Activated naive CD4-positive, alpha-beta T cell treated with anti-CD3 and anti-CD28 coated beads, Interleukin-2, amount 10 ng/mL, durations not matched to agents 7 days and 5 days (primary cell): ENCODE measurements around the gene SHMT1.
"Not testable (repeated sequence)": the region's sequence is repeated elsewhere in the genome, so short reads cannot be mapped to it uniquely, and the experiment has no call there.

ENCODE experiments used
- CTCF ChIA-PET: fragments of 350-600 bp; sonication (Branson Sonifier 250); formaldehyde crosslinking; loops from one replicate; lab custom pipeline; 2021; ENCODE audit warnings: antibody characterized with exemption; lab: Charles Lee
- DNase-seq: peaks from one replicate; pipeline ENCODE4 v3.0.0-alpha.2; 2020
- H3K27ac Mint-ChIP-seq: one replicate; pipeline ENCODE4 v1.8.0; 2021; ENCODE audit warnings: mild to moderate bottlenecking, moderate library complexity, mixed read lengths
- H3K27me3 Mint-ChIP-seq: one replicate; pipeline ENCODE4 v1.8.0; 2021; ENCODE audit warnings: mild to moderate bottlenecking, mixed read lengths
- H3K36me3 Mint-ChIP-seq: one replicate; pipeline ENCODE4 v1.8.0; 2021; ENCODE audit warnings: mixed read lengths
- H3K4me1 Mint-ChIP-seq: one replicate; pipeline ENCODE4 v1.8.0; 2021; ENCODE audit warnings: mixed read lengths
- H3K4me3 Mint-ChIP-seq: one replicate; pipeline ENCODE4 v1.8.0; 2021; ENCODE audit warnings: mild to moderate bottlenecking, moderate library complexity, mixed read lengths
- H3K9me3 Mint-ChIP-seq: one replicate; pipeline ENCODE4 v1.8.0; 2021; ENCODE audit warnings: mixed read lengths

SHMT1 gene

GRCh38 chr17:18364166-18364565 lies 816 bp upstream of the SHMT1 start:
- DNase-seq: no peak
- Mint-ChIP-seq H3K9me3 (no peaks in the 10 kb centered on the region), H3K4me1 (peaks cover 27% of the 10 kb centered on the region), H3K27me3 (peaks cover 19% of the 10 kb centered on the region), H3K36me3 (peaks cover 5% of the 10 kb centered on the region), H3K27ac (no peak overlapping the region), H3K4me3 (peak overlapping the region; percentile 26)
- CTCF ChIA-PET: no interaction called here

DNA sequence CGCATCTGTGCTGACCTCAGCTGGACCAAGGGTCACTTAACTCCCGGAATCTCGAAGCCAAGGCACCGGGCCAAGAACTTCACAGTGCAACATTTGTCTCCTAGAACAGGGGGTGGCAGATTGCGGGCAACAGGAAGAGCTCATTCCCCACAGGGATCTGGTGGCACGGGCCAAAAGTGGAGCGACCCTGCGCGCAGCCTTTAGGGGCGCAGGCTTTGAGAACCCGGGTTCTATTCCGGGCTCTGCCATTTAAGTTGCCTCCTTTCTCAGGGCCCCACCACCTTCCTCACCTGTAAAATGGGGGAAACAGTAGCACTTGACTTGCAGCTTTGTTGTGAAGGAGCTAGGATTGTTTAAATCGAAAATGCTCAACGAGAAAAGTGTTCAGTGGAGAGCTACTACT lies 651 bp downstream of the SHMT1 start:
- H3K4me1 Mint-ChIP-seq: peaks cover 27% of the 10 kb centered on the region
- peak; percentile 30 for DNase-seq
- CTCF ChIA-PET: interaction anchor here (1.1 to 1.2 kb wide), 2 partner anchors 43 to 177 kb away, joined by 3 to 4 read pairs; no protein-coding TSS in a partner anchor
- no peaks in the 10 kb centered on the region for H3K9me3 Mint-ChIP-seq
- peak overlapping the region; percentile 83 for H3K27ac Mint-ChIP-seq
- peaks cover 5% of the 10 kb centered on the region for H3K36me3 Mint-ChIP-seq
- H3K27me3 Mint-ChIP-seq: peaks cover 4% of the 10 kb centered on the region
- H3K4me3 Mint-ChIP-seq: peak overlapping the region; percentile 94

DNA sequence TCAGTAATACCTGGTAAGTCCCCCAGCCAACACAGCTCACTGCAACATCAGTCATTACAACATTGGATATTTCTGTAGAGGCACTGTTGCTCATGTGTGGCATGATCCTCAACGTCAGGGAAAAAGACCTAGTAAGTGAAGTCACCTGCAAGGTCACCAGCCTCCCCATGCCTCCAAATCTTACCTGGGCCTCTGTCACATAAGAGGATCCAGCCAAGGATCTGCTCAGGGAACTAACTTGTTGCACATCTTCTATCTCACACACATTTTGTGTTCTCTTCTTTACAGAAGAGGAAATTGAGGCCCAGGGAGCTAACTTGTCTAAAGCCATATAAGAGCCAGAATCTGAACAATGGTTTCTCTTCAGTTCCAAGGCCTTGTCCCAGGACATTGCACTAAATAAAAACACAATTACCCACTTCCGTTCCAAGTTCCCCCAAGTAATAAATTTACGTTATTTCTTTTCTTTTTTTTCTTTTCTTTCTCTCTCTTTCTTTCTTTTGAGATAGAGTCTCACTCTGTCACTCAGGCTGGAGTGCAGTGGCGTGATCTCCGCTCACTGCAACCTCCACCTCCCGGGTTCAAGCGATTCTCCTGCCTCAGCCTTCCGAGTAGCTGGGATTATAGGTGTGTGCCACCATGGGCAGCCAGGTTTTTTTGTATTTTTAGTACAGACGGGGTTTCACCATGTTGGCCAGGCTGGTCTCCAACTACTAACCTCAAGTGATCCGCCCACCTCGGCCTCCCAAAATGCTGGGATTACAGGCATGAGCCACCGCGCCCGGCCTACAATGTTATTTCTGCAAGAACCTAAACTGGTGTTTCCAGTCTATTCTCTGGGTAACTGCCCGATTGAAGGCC lies 1.3 kb downstream of the SHMT1 start:
- DNase-seq: no peak
- CTCF ChIA-PET: interaction anchor here (1.1 to 1.2 kb wide), 2 partner anchors 42 to 176 kb away, joined by 3 to 4 read pairs; no protein-coding TSS in a partner anchor
- peaks cover 5% of the 10 kb centered on the region for H3K36me3 Mint-ChIP-seq
- H3K4me1 Mint-ChIP-seq: peaks cover 27% of the 10 kb centered on the region
- peak overlapping the region; percentile 83 for H3K27ac Mint-ChIP-seq
- no peaks in the 10 kb centered on the region for H3K9me3 Mint-ChIP-seq
- H3K4me3 Mint-ChIP-seq: peak overlapping the region; percentile 94
- no peaks in the 10 kb centered on the region for H3K27me3 Mint-ChIP-seq

- Mint-ChIP-seq H3K27ac (no peak overlapping the region), H3K36me3 (peaks cover 10% of the 10 kb centered on the region), H3K4me1 (peaks cover 27% of the 10 kb centered on the region), H3K27me3 (no peaks in the 10 kb centered on the region), H3K9me3 (no peaks in the 10 kb centered on the region), H3K4me3 (no peak overlapping the region)
- CTCF ChIA-PET: interaction anchor here (0.7 kb wide), 1 partner anchor 10 kb away, joined by 3 read pairs; no protein-coding TSS in a partner anchor
- no peak for DNase-seq
These were observed 2.8 kb downstream of the SHMT1 start for GRCh38 chr17:18360518-18360917.

DNA sequence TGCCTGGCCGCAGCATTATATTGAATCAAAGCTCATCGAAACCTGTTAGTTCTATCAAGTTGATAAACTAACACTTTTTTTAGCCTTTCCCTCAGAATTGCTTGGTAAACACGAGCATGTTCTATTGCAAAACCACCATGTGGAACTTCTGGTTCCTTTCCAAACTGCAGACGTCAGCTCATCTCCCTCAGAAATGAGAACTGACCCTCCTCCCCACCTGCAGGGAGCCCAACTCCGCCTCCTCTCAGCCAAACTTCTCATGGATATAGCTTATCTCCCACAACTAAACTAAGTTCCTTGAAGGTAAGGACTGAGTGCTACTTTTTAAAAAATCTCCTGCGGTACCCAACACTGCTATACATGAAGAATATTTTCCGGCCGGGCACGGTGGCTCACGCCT lies 6.7 kb downstream of the SHMT1 start:
- H3K9me3 Mint-ChIP-seq: no peaks in the 10 kb centered on the region
- H3K4me1 Mint-ChIP-seq: peaks cover 8% of the 10 kb centered on the region
- H3K27ac Mint-ChIP-seq: no peak overlapping the region
- DNase-seq: no peak
- CTCF ChIA-PET: no interaction called here
- H3K4me3 Mint-ChIP-seq: no peak overlapping the region
- peaks cover 20% of the 10 kb centered on the region for H3K36me3 Mint-ChIP-seq
- H3K27me3 Mint-ChIP-seq: no peaks in the 10 kb centered on the region

DNA sequence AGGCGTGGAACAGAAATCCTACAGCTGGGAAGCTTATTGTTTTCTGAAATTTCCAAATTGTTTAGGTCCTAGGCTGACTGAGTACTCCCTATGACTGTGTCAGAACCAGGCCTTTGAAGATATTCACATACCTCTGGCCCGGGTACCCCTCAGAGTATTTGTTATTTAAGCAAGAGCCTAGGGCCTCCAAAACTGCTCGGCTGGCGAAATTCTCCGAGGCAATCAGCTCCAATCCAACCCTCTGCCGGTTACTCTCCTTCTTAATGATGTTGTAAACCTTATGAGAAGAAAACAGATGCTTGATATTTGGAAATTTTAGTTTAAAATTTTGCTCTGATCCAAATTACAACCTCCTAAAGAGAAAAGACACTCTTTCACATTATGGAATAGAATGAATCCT lies 9.8 kb downstream of the SHMT1 start:
- Mint-ChIP-seq H3K4me3 (no peak overlapping the region), H3K27ac (no peak overlapping the region), H3K9me3 (no peaks in the 10 kb centered on the region), H3K4me1 (no peaks in the 10 kb centered on the region), H3K36me3 (peaks cover 20% of the 10 kb centered on the region), H3K27me3 (no peaks in the 10 kb centered on the region)
- CTCF ChIA-PET: no interaction called here
- DNase-seq: no peak

GRCh38 chr17:18344021-18344420 lies 19.3 kb downstream of the SHMT1 start:
- H3K27ac Mint-ChIP-seq: no peak overlapping the region
- peaks cover 50% of the 10 kb centered on the region for H3K36me3 Mint-ChIP-seq
- no peak for DNase-seq
- H3K4me3 Mint-ChIP-seq: no peak overlapping the region
- H3K4me1 Mint-ChIP-seq: peaks cover 4% of the 10 kb centered on the region
- H3K9me3 Mint-ChIP-seq: no peaks in the 10 kb centered on the region
- H3K27me3 Mint-ChIP-seq: no peaks in the 10 kb centered on the region
- CTCF ChIA-PET: no interaction called here

- H3K36me3 Mint-ChIP-seq: peaks cover 45% of the 10 kb centered on the region
- CTCF ChIA-PET: no interaction called here
These were observed 23.4 kb downstream of the SHMT1 start for GRCh38 chr17:18339933-18340332.

GRCh38 chr17:18338158-18338557 lies 25.2 kb downstream of the SHMT1 start:
- H3K9me3 Mint-ChIP-seq, DNase-seq, H3K27me3 Mint-ChIP-seq, H3K27ac Mint-ChIP-seq, H3K4me3 Mint-ChIP-seq, CTCF ChIA-PET, H3K4me1 Mint-ChIP-seq: not testable (repeated sequence)
- peaks cover 38% of the 10 kb centered on the region for H3K36me3 Mint-ChIP-seq

More at GRCh38 chr17:18339933-18340332, 23.4 kb downstream of the SHMT1 start:
- peaks cover 4% of the 10 kb centered on the region for H3K4me1 Mint-ChIP-seq
- H3K27ac Mint-ChIP-seq: no peak overlapping the region
- DNase-seq: no peak
- no peak overlapping the region for H3K4me3 Mint-ChIP-seq
- H3K9me3 Mint-ChIP-seq: no peaks in the 10 kb centered on the region
- H3K27me3 Mint-ChIP-seq: no peaks in the 10 kb centered on the region

DNA sequence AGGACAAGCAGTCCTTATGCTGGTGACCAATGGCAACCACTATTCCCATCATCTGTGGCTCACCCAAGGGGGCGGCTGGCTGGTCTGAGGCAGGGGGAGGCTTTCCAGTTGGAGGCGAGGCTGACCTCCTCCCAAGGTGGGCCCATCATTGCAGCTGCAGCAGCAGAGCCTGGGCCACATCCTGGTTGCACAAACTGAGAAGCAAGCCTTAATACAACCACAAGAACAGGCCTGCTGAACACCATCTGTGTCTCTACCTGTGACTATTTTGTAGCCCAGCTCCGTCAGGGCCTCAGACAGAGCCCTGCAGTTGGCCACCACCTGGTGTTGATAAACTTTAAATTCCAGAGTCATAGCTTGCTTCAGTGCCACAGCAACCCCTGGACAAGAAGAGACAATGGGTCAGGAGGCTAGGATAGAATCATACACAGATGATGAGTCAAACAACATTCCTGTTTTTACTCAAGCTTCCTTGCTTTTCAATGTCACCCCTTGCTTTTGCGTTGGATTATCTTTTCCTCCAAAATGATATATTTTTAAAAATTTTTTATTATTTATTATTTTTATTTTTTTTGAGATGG lies 30.4 kb downstream of the SHMT1 start:
- CTCF ChIA-PET: interaction anchor here (1.0 kb wide), 1 partner anchor 25 kb away, joined by 3 read pairs; no protein-coding TSS in a partner anchor
- DNase-seq: no peak
- H3K4me1 Mint-ChIP-seq: peaks cover 9% of the 10 kb centered on the region
- peak overlapping the region; percentile 45 for H3K27ac Mint-ChIP-seq
- H3K36me3 Mint-ChIP-seq: peaks cover 30% of the 10 kb centered on the region
- no peaks in the 10 kb centered on the region for H3K9me3 Mint-ChIP-seq
- H3K27me3 Mint-ChIP-seq: no peaks in the 10 kb centered on the region
- H3K4me3 Mint-ChIP-seq: no peak overlapping the region

DNA sequence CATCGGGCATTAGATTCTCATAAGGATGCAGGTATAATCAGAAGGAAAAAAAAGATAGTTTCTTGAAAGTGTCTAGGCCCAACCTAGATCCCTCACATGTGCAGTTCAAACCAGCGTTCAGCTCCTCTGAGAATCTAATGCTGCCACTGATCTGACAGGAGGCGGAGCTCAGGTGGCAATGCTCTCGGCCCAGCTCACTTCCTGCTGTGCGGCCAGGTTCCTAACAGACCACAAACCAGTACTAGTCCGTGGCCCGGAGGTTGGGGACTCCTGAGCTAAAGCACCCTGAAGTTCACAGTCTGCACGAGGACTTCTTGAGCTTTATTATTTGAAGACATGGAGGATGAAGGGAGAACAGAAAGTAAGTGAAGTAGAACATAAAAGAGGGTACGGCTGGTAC lies 31.5 kb downstream of the SHMT1 start:
- Mint-ChIP-seq H3K27me3 (no peaks in the 10 kb centered on the region), H3K4me1 (peaks cover 9% of the 10 kb centered on the region), H3K9me3 (no peaks in the 10 kb centered on the region), H3K36me3 (peaks cover 26% of the 10 kb centered on the region), H3K27ac (peak overlapping the region; percentile 35), H3K4me3 (no peak overlapping the region)
- CTCF ChIA-PET: interaction anchor here (1.0 kb wide), 1 partner anchor 26 kb away, joined by 3 read pairs; no protein-coding TSS in a partner anchor
- no peak for DNase-seq

DNA sequence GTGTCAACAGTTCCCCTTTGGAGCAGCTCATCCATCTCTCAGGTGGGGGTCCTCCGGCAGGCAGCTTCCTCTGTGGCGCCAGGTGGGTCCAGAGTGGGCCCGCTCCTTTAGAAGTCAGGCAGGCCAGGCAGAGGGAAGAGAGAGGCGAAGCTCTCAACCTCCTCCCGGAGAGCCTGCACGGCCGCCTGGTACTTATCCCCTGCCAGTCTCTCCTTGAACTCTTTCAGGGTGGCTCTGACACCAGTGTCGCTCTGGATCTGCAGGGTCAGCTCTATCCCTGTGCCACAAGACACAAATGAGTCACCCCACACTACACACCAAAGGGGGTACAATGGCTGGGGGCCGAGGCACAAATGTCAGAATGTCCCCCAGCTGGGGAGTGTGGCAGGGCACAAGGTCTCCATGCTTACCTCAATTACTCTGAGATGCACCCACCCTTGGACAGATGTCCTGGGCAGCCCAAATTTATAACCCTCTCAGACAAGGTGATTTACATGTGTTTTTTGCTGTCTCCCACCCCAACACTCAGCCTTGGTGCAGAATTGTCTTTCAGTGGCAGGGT lies 34.6 kb downstream of the SHMT1 start:
- no peak overlapping the region for H3K4me3 Mint-ChIP-seq
- CTCF ChIA-PET: no interaction called here
- H3K27ac Mint-ChIP-seq: no peak overlapping the region
- peaks cover 37% of the 10 kb centered on the region for H3K36me3 Mint-ChIP-seq
- H3K27me3 Mint-ChIP-seq: no peaks in the 10 kb centered on the region
- no peak for DNase-seq
- H3K9me3 Mint-ChIP-seq: no peaks in the 10 kb centered on the region
- H3K4me1 Mint-ChIP-seq: peaks cover 9% of the 10 kb centered on the region

DNA sequence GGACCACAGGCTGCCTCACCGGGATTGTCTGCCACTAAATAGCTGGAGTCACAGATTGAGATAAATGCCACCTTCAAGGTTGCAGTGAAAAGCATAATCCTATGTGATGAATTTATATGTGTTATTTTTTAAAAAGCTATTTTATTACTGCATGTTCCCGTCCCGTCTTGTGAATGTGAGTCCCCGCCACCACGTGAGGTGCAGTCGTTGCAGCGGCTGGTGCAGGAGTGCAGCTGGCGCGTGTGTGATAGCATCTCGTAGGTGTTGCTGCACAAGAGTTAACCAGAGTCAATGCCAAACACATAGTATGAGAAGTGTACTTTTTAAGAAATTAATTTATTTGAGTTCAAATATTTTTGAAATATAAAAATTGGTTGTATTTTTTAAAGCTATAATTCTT lies 35.8 kb downstream of the SHMT1 start:
- Mint-ChIP-seq H3K4me1 (peaks cover 9% of the 10 kb centered on the region), H3K27me3 (no peaks in the 10 kb centered on the region), H3K4me3 (no peak overlapping the region), H3K36me3 (peaks cover 42% of the 10 kb centered on the region), H3K9me3 (no peaks in the 10 kb centered on the region), H3K27ac (no peak overlapping the region)
- CTCF ChIA-PET: interaction anchor here (1.2 kb wide), 1 partner anchor 110 kb away, joined by 3 read pairs; no protein-coding TSS in a partner anchor
- no peak for DNase-seq

GRCh38 chr17:18327093-18327492 lies 36.3 kb downstream of the SHMT1 start:
- no peak overlapping the region for H3K4me3 Mint-ChIP-seq
- H3K9me3 Mint-ChIP-seq: no peaks in the 10 kb centered on the region
- peaks cover 8% of the 10 kb centered on the region for H3K4me1 Mint-ChIP-seq
- H3K27me3 Mint-ChIP-seq: no peaks in the 10 kb centered on the region
- CTCF ChIA-PET: interaction anchor here (1.2 kb wide), 1 partner anchor 110 kb away, joined by 3 read pairs; no protein-coding TSS in a partner anchor
- no peak for DNase-seq
- peaks cover 42% of the 10 kb centered on the region for H3K36me3 Mint-ChIP-seq
- no peak overlapping the region for H3K27ac Mint-ChIP-seq
